SK-N-SH (cell line): ENCODE results near the gene SCN9A. TPM values are rescaled to one million over a fixed set of nuclear protein-coding genes. Genes with fewer than 3 reads are reported as not detected.

Source experiments
- CTCF ChIA-PET: fragments of 300-600, 350-600 bp; formaldehyde crosslinking; extraction: SDS; loops from one replicate; lab custom pipeline; 2021; lab: Yijun Ruan, JAX
- POLR2A ChIA-PET: fragments of 350-600 bp; sonication (Branson Sonifier 250); formaldehyde crosslinking; extraction: SDS; loops from one replicate; lab custom pipeline; 2020; ENCODE audit warnings: antibody characterized with exemption, inconsistent platforms; lab: Yijun Ruan, JAX
- DNase-seq: peaks from one replicate; pipeline ENCODE4 v3.0.0; 2012
- H2AFZ ChIP-seq: fragments of 200-600 bp; sonication (generic); 2 replicates; pipeline ENCODE4 v1.8.1; 2016; ENCODE audit warnings: antibody characterized with exemption, mild to moderate bottlenecking, low read depth
- H3F3A ChIP-seq: fragments of 200-600 bp; sonication (generic); replicated peaks from 2 replicates; pipeline ENCODE3; 2016; ENCODE audit warnings: antibody characterized with exemption, mild to moderate bottlenecking; ENCODE audit not compliant: insufficient read depth
- H3K27ac ChIP-seq, 2 experiments: fragments of 200-500 bp in 1 of 2; fragments of 200-600 bp in 1 of 2; sonication (Bioruptor generic) in 1 of 2; sonication (generic), shearing (Covaris generic) in 1 of 2; 2 replicates each; pipeline versions ENCODE4 v1.5.1 to v1.6.1; 2014 to 2016; ENCODE audit warnings: low read depth in 2 of 2, inconsistent platforms in 1 of 2, low read length in 1 of 2, mild to moderate bottlenecking in 1 of 2, mixed read lengths in 1 of 2
- H3K27me3 ChIP-seq: fragments of 200-600 bp; sonication (generic), shearing (Covaris generic); 2 replicates; pipeline ENCODE4 v1.6.1; 2016; ENCODE audit warnings: mixed run types; ENCODE audit not compliant: insufficient read depth
- H3K36me3 ChIP-seq, 2 experiments: fragments of 200-500 bp in 1 of 2; fragments of 200-600 bp in 1 of 2; sonication (Bioruptor generic) in 1 of 2; sonication (generic) in 1 of 2; replicated peaks in 1 of 2; 2 replicates each; pipeline versions ENCODE3 to v1.5.1; 2014 to 2016; ENCODE audit warnings: low read length in 1 of 2, mild to moderate bottlenecking in 1 of 2; ENCODE audit not compliant: insufficient read depth in 2 of 2, control insufficient read depth in 1 of 2
- H3K4me1 ChIP-seq, 2 experiments: fragments of 200-500 bp in 1 of 2; fragments of 200-600 bp in 1 of 2; sonication (Bioruptor generic) in 1 of 2; sonication (generic), shearing (Covaris generic) in 1 of 2; 2 replicates each; pipeline versions ENCODE4 v1.5.1 to v1.6.1; 2014 to 2016; ENCODE audit warnings: low read depth in 1 of 2, low read length in 1 of 2, mixed run types in 1 of 2; ENCODE audit not compliant: insufficient read depth in 2 of 2, control insufficient read depth in 1 of 2
- H3K4me2 ChIP-seq: fragments of 200-600 bp; sonication (generic), shearing (Covaris generic); 2 replicates; pipeline ENCODE4 v1.6.1; 2017; ENCODE audit warnings: mixed run types
- H3K4me3 ChIP-seq, 2 experiments: fragments of 200-500 bp in 1 of 2; fragments of 200-600 bp in 1 of 2; sonication (Bioruptor generic) in 1 of 2; sonication (generic), shearing (Covaris generic) in 1 of 2; 2 replicates each; pipeline versions ENCODE4 v1.5.1 to v1.8.1; 2014 to 2016; ENCODE audit warnings: low read depth in 2 of 2, inconsistent platforms in 1 of 2, low read length in 1 of 2, mild to moderate bottlenecking in 1 of 2, mixed read lengths in 1 of 2, moderate library complexity in 1 of 2
- H3K79me2 ChIP-seq: fragments of 200-600 bp; sonication (generic); 2 replicates; pipeline ENCODE4 v1.8.1; 2017; ENCODE audit warnings: mild to moderate bottlenecking; ENCODE audit not compliant: insufficient read depth
- H3K9ac ChIP-seq: fragments of 200-600 bp; sonication (generic); 2 replicates; pipeline ENCODE4 v1.6.1; 2017; ENCODE audit warnings: mixed run types
- H3K9me2 ChIP-seq: fragments of 200-600 bp; sonication (generic); 2 replicates; pipeline ENCODE4 v1.6.1; 2017; ENCODE audit warnings: mixed run types
- H3K9me3 ChIP-seq: fragments of 200-600 bp; sonication (generic); 2 replicates; pipeline ENCODE4 v1.6.1; 2017; ENCODE audit warnings: mixed run types, mild to moderate bottlenecking, moderate library complexity
- H4K20me1 ChIP-seq: fragments of 200-600 bp; sonication (generic); 2 replicates; pipeline ENCODE4 v1.6.1; 2017; ENCODE audit warnings: mild to moderate bottlenecking, mixed run types; ENCODE audit not compliant: insufficient read depth
- CHD2 ChIP-seq: fragments of 150-350 bp; IDR thresholded peaks from 2 replicates; pipeline ENCODE4 v1.6.1; 2018; ENCODE audit warnings: low read length; ENCODE audit not compliant: partially characterized antibody
- ELF1 ChIP-seq: IDR thresholded peaks from 2 replicates; pipeline ENCODE4 v1.4.0; 2012
- EZH2phosphoT487 ChIP-seq: fragments of 200-600 bp; sonication (generic); IDR thresholded peaks from 2 replicates; pipeline ENCODE4 v1.6.1; 2017; ENCODE audit warnings: low read depth, mixed run types, mild to moderate bottlenecking, antibody characterized with exemption, moderate library complexity, borderline replicate concordance
- FOSL2 ChIP-seq: IDR thresholded peaks from 2 replicates; pipeline ENCODE4 v1.4.0; 2012; ENCODE audit warnings: low read depth, mild to moderate bottlenecking, moderate library complexity, borderline replicate concordance
- FOXJ3 ChIP-seq: sonication (generic); formaldehyde crosslinking; IDR thresholded peaks from 2 replicates; pipeline ENCODE4 v1.5.1; 2020; ENCODE audit warnings: mild to moderate bottlenecking, missing genetic modification reagents
- FOXM1 ChIP-seq: IDR thresholded peaks from 2 replicates; pipeline ENCODE4 v1.4.0; 2012; ENCODE audit warnings: low read depth, mild to moderate bottlenecking
- GABPA ChIP-seq: IDR thresholded peaks from 2 replicates; pipeline ENCODE4 v1.4.0; 2012; ENCODE audit warnings: low read depth, mild to moderate bottlenecking
- GATA2 ChIP-seq: sonication (generic); formaldehyde crosslinking; IDR thresholded peaks from 2 replicates; pipeline ENCODE4 v1.5.0; 2020; ENCODE audit warnings: mild to moderate bottlenecking, missing genetic modification reagents
- JUND ChIP-seq: IDR thresholded peaks from 2 replicates; pipeline ENCODE4 v1.4.0; 2012
- MEF2A ChIP-seq: IDR thresholded peaks from 2 replicates; pipeline ENCODE4 v1.4.0; 2012; ENCODE audit warnings: low read depth, borderline replicate concordance
- NRF1 ChIP-seq: IDR thresholded peaks from 2 replicates; pipeline ENCODE4 v1.6.1; 2012; ENCODE audit warnings: low read depth, mild to moderate bottlenecking, low read length
- PBX3 ChIP-seq: IDR thresholded peaks from 2 replicates; pipeline ENCODE4; 2012
- POLR2AphosphoS5 ChIP-seq: IDR thresholded peaks from 2 replicates; pipeline ENCODE4 v1.6.1; 2012; ENCODE audit warnings: low read depth, low read length
- RAD21 ChIP-seq: IDR thresholded peaks from 2 replicates; pipeline ENCODE4 v1.6.1; 2012; ENCODE audit warnings: mild to moderate bottlenecking, low read length
- RCOR1 ChIP-seq: fragments of 150-350 bp; IDR thresholded peaks from 2 replicates; pipeline ENCODE4 v1.6.1; 2017; ENCODE audit warnings: antibody characterized with exemption, low read length
- RXRA ChIP-seq: IDR thresholded peaks from 2 replicates; pipeline ENCODE4 v1.4.0; 2012; ENCODE audit warnings: low read depth, mild to moderate bottlenecking, borderline replicate concordance
- SMC3 ChIP-seq: IDR thresholded peaks from 2 replicates; pipeline ENCODE4 v1.6.1; 2012; ENCODE audit warnings: low read depth, low read length, improper control_type of control experiment
- TAF1 ChIP-seq: IDR thresholded peaks from 2 replicates; pipeline ENCODE4 v1.6.1; 2012; ENCODE audit warnings: low read depth, mild to moderate bottlenecking, low read length, moderate library complexity, borderline replicate concordance
- TCF12 ChIP-seq: IDR thresholded peaks from 2 replicates; pipeline ENCODE4 v1.4.0; 2012
- USF2 ChIP-seq: fragments of 150-350 bp; IDR thresholded peaks from 2 replicates; pipeline ENCODE4 v1.6.1; 2017; ENCODE audit warnings: antibody characterized with exemption, low read length, low read depth, borderline replicate concordance
- YY1 ChIP-seq: IDR thresholded peaks from 2 replicates; pipeline ENCODE4 v1.4.0; 2012; ENCODE audit warnings: low read depth, mild to moderate bottlenecking
- WGBS: methylation state at CpG from one replicate; pipeline ENCODE4 v1.1.6; 2017; ENCODE audit warnings: low lambda C conversion rate; 5-methylcytosine and 5-hydroxymethylcytosine counted together
- polyA plus RNA-seq, 3 experiments: library from polyadenylated mRNA; depleted of rRNA; stranded (reverse); fragments of >200 nt; gene quantifications; 2 replicates each; pipeline ENCODE4 v1.2.3, GENCODE V29; 2012
- TF ChIP-seq, protein P1 (sequence below): fragments of 200-600 bp; sonication (generic); IDR thresholded peaks from 2 replicates; pipeline ENCODE4 v1.6.1; 2017; ENCODE audit warnings: antibody characterized with exemption, mild to moderate bottlenecking, moderate library complexity
- TF ChIP-seq, protein P2 (sequence below): fragments of 150-350 bp; IDR thresholded peaks from 2 replicates; pipeline ENCODE4 v1.6.1; 2016; ENCODE audit warnings: mild to moderate bottlenecking, low read depth, low read length
- TF ChIP-seq, protein P3 (sequence below): IDR thresholded peaks from 2 replicates; pipeline ENCODE4 v1.4.0; 2012; ENCODE audit warnings: low read depth

The SCN9A gene
- polyA plus RNA-seq, 1 of the 3 experiments (the other 2 are of a cell fraction): 5.9 TPM

- Histone ChIP-seq H3K79me2 (no peaks in the 10 kb centered on the region), H3K4me1 (no peaks in the 10 kb centered on the region), H3K9me3 (no peaks in the 10 kb centered on the region), H4K20me1 (no peaks in the 10 kb centered on the region), H3K36me3 (no peaks in the 10 kb centered on the region), H3K27me3 (no peaks in the 10 kb centered on the region), H3K9ac (no peak overlapping the region), H3K9me2 (no peaks in the 10 kb centered on the region), H3K4me3 (no peak overlapping the region), H2AFZ (no peak overlapping the region), H3K4me2 (no peak overlapping the region), H3F3A (no peaks in the 10 kb centered on the region), H3K27ac (no peak overlapping the region)
- POLR2A ChIA-PET: no interaction called here
- CTCF ChIA-PET: interaction anchor here (1.3 to 1.4 kb wide), 2 partner anchors 63 to 93 kb away, joined by 4 read pairs; no protein-coding TSS in a partner anchor
- WGBS: 82% methylated on average over 5 of the region's 5 CpGs
- TF ChIP-seq FOXJ3 (CRISPR knock-in tag) (no peak), FOSL2 (no peak), PBX3 (no peak), ELF1 (no peak), JUND (no peak), TAF1 (no peak), CHD2 (no peak), MEF2A (no peak), POLR2AphosphoS5 (no peak), RXRA (no peak), NRF1 (no peak), EZH2phosphoT487 (no peak)
- no peak for DNase-seq
Measured at GRCh38 chr2:166424841-166425240, 49.1 kb upstream of the SCN9A start.

- Histone ChIP-seq H2AFZ (peak overlapping the region; percentile 37; the same call in 1 of the 2 replicates), H3K36me3 (peaks cover 0 to 4% of the 10 kb centered on the region in 2 experiments), H3K4me2 (no peak overlapping the region), H3K79me2 (no peaks in the 10 kb centered on the region), H3F3A (no peaks in the 10 kb centered on the region), H3K27ac (no peak overlapping the region), H3K4me3 (no peak overlapping the region), H4K20me1 (no peaks in the 10 kb centered on the region), H3K9me3 (no peaks in the 10 kb centered on the region), H3K4me1 (peaks cover 0 to 3% of the 10 kb centered on the region in 2 experiments; a peak in 1 of 4 replicates), H3K9me2 (no peaks in the 10 kb centered on the region), H3K9ac (no peak overlapping the region), H3K27me3 (no peaks in the 10 kb centered on the region)
- WGBS: 19% methylated on average over 2 of the region's 2 CpGs
- CTCF ChIA-PET: interaction anchor here (0.6 to 2.5 kb wide), 31 partner anchors 8 to 466 kb away, joined by 3 to 24 read pairs (median 4); partner anchors contain the start of genes SCN9A and TTC21B
- POLR2A ChIA-PET: no interaction called here
- no peak for DNase-seq
- TF ChIP-seq FOSL2 (no peak), FOXM1 (no peak), GATA2 (CRISPR knock-in tag) (no peak), RAD21 (peak; percentile 88), USF2 (no peak), YY1 (no peak), GABPA (no peak), TCF12 (peak; percentile 30; the same call in 1 of the 2 replicates), RCOR1 (no peak), NRF1 (no peak), SMC3 (peak; percentile 64)
- TF ChIP-seq, protein P1, sequence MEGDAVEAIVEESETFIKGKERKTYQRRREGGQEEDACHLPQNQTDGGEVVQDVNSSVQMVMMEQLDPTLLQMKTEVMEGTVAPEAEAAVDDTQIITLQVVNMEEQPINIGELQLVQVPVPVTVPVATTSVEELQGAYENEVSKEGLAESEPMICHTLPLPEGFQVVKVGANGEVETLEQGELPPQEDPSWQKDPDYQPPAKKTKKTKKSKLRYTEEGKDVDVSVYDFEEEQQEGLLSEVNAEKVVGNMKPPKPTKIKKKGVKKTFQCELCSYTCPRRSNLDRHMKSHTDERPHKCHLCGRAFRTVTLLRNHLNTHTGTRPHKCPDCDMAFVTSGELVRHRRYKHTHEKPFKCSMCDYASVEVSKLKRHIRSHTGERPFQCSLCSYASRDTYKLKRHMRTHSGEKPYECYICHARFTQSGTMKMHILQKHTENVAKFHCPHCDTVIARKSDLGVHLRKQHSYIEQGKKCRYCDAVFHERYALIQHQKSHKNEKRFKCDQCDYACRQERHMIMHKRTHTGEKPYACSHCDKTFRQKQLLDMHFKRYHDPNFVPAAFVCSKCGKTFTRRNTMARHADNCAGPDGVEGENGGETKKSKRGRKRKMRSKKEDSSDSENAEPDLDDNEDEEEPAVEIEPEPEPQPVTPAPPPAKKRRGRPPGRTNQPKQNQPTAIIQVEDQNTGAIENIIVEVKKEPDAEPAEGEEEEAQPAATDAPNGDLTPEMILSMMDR: peak; percentile 77
- TF ChIP-seq, protein P2, sequence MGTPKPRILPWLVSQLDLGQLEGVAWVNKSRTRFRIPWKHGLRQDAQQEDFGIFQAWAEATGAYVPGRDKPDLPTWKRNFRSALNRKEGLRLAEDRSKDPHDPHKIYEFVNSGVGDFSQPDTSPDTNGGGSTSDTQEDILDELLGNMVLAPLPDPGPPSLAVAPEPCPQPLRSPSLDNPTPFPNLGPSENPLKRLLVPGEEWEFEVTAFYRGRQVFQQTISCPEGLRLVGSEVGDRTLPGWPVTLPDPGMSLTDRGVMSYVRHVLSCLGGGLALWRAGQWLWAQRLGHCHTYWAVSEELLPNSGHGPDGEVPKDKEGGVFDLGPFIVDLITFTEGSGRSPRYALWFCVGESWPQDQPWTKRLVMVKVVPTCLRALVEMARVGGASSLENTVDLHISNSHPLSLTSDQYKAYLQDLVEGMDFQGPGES: no peak
- TF ChIP-seq, protein P3, sequence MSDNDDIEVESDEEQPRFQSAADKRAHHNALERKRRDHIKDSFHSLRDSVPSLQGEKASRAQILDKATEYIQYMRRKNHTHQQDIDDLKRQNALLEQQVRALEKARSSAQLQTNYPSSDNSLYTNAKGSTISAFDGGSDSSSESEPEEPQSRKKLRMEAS: no peak
- TF ChIP-seq, all 33 proteins: peak for 4
Measured at GRCh38 chr2:166419616-166419934, 43.8 kb upstream of the SCN9A start.
